ENCODE measurements around the gene PTPN7.
"Not testable (repeated sequence)": the region's sequence is repeated elsewhere in the genome, so short reads cannot be mapped to it uniquely, and the experiment has no call there.

PTPN7 gene

DNA sequence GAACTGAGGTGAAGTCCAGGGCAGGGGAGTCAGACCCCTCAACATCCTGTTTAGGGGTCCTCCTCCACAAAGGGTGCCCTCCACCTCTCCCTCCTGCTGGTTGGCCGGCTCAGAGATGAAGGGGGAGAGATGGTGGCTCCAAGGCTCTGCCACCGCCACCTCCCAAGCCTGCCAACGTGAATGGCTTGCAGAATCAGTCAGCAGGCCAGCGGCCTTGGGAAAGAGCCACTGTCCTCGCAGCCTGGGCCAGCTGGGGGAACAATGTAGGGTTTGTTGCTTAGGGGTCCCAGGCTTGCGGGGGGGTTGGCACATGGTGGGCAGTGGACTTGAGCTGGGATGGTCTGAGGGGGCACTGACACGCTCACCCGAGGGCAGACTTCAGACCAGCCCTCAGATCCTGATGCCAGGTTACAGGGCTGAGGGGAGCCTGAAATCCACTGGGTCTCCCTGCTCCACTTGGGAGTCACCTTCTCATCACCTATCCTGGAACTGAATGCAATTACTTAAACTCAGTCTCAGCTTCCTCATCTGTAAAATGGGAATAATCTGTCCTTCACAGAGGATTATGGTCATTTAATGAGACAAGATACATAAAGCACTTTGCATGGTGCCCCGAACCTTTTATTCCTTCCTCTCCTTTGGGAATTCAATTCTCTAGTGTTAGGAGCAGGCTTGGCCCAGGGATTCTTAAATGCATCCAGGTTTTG lies 29.4 kb downstream of the PTPN7 start:
- no peak for DNase-seq (ENCODE audit: low read depth, low spot score)

DNA sequence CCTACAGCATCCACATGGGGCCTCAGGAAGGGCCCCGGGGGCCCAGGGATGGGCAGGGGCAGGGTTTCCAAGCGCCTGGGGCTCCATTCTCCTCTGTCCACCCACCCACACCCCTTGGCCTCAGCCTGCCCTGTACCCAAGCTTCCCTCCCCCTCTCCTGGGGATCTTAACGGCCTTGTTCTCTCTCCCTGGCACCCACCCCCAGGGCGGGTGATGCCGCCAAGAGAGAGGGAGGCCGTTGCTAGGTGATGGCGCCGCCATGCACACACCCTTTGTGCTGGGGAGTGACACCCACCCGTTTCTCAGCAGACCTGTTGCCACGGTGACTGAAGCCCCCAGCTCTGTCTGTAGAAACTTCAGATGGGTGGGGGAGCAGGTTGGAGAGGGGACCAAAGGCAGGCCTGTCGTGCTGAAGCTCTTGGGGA lies 30.1 kb downstream of the PTPN7 start:
- no peak for DNase-seq (ENCODE audit: low read depth, low spot score)

DNA sequence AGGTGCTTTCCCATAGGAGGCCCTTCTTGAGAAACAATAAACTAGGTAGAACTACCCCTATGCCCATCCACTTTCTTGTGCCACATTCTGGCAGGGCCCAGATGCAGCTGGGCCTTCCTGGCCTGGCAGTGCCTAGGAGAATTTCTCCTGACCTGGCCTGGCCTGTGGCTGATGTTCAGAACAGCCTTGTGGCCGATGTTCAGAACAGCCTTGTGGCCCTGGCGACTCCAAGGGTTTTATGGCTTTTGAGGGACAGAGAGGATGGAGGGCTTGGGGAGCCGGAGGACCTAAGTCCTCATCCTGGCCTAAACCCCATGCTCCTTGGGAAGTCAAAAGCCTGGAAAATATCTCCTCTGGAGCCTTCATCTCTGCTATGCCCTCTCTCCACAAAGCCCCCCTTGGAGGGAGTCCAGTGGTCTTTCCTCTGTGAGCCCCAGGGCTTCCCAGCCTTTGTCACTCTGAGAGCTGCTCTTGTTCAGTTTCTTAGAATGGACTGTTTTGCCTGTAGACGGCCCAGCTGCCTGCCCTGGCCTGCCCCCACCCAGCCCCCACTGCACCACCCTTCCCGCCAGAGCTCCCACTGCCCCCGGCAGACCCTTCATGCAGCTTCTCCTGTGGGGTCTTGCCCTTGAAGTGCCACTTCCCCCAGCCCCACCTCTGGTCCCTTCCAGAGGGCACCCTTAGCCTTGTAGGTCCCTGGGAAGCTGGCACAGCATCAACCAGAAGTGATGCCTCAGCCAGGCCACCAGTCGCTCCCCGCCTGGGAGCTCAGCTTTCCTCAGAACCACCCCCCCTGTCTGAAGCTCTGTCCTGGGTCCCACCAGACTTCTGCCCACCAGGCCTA lies 30.7 kb downstream of the PTPN7 start:
- no peak for DNase-seq (ENCODE audit: low read depth, low spot score)

DNA sequence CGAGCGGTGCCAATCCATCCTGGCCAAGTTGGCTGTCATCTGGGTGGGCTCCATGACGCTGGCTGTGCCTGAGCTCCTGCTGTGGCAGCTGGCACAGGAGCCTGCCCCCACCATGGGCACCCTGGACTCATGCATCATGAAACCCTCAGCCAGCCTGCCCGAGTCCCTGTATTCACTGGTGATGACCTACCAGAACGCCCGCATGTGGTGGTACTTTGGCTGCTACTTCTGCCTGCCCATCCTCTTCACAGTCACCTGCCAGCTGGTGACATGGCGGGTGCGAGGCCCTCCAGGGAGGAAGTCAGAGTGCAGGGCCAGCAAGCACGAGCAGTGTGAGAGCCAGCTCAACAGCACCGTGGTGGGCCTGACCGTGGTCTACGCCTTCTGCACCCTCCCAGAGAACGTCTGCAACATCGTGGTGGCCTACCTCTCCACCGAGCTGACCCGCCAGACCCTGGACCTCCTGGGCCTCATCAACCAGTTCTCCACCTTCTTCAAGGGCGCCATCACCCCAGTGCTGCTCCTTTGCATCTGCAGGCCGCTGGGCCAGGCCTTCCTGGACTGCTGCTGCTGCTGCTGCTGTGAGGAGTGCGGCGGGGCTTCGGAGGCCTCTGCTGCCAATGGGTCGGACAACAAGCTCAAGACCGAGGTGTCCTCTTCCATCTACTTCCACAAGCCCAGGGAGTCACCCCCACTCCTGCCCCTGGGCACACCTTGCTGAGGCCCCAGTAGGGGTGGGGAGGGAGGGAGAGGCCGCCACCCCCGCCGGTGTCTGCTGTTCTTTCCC lies 32.4 kb downstream of the PTPN7 start:
- DNase-seq (ENCODE audit: low read depth, low spot score), result no peak

DNA sequence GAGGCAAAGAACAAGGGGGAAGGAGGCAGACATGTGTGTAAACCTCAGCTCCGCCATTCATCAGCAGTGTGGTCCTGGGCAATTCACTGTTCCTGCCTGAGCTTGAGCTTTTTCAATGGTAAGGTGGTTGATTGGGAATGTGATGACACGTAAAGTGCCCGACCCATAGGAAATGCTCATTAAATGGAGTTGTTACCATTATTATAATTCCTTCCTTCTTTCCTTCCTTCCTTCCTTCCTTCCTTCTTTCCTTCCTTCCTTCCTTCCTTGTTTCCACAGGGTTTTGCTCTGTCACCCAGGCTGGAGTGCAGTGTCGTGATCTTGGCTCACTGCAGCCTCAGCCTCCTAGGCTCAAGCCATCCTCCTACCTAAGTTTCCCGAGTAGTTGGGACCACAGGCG lies 33.3 kb downstream of the PTPN7 start:
- no peak for DNase-seq (ENCODE audit: low read depth, low spot score)

DNA sequence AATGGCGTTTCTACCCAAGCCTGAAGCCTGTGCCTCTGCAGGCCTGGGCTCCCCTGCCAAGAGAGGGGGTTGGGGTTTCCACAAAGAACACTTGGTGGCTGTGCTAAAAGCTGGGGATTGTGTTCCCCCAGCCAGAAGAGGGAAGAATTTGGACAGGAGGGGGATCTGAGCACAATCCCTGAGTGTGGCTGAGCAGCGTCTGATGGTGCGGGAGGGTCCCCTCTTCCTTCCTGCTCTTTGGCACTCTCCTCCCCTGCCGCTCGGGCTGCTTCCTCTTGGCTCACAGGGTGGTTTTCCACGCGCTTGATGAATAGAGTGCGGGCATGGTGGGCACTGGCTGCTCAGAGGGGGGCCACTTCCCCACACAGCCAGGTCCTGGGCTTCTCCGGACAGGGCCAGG lies 34.0 kb downstream of the PTPN7 start:
- no peak for DNase-seq (ENCODE audit: low read depth, low spot score)

DNA sequence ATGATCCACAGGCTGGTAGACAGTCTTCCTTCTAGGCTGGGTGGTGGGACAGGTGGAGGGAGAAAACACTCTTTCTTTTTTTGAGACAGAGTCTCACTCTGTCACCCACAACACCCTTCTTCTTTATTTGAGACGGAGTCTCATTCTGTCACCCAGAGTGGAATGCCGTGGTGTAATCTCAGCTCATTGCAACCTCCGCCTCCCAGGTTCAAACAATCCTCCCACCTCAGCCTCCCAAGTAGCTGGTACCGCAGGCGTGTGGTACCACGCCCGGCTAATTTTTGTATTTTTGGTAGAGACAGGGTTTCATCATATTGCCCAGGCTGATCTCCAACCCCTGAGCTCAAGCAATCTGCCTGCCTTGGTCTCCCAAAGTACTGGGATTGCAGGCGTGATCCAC lies 34.8 kb downstream of the PTPN7 start:
- DNase-seq (ENCODE audit: low read depth, low spot score), result no peak

DNA sequence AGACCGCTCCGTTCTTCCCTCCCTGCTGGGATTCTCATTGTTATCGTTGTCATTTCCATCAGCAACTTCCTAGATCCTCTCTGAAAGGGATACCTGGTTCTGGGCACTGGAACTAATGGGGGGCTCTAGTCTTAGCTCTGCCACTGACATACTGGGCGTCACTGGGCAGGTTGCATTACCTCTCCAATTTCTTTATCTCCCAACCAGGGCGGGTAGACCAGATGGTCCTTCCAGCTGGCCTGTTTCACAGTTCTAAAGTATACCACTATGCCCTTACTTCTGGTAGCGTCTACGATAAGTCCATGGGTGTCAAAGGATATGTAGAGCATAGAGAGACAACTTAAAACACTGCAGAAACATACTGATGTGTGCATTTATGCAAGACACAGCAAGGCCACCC lies 36.3 kb downstream of the PTPN7 start:
- no peak for DNase-seq (ENCODE audit: low read depth, low spot score)

DNA sequence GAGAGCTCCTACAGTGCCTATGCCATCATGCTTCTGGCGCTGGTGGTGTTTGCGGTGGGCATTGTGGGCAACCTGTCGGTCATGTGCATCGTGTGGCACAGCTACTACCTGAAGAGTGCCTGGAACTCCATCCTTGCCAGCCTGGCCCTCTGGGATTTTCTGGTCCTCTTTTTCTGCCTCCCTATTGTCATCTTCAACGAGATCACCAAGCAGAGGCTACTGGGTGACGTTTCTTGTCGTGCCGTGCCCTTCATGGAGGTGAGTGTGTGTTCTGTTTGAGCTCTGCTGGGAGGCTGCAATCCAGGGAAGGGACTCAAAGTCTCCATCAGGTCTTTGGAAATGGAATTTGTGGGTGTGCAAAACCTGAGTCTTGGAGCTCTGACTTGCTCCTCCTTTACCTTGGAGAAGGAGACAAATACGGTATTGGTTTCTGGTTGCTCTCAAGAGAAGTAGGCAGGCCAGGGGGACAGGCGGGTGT lies 37.0 kb downstream of the PTPN7 start:
- no peak for DNase-seq (ENCODE audit: low read depth, low spot score)

DNA sequence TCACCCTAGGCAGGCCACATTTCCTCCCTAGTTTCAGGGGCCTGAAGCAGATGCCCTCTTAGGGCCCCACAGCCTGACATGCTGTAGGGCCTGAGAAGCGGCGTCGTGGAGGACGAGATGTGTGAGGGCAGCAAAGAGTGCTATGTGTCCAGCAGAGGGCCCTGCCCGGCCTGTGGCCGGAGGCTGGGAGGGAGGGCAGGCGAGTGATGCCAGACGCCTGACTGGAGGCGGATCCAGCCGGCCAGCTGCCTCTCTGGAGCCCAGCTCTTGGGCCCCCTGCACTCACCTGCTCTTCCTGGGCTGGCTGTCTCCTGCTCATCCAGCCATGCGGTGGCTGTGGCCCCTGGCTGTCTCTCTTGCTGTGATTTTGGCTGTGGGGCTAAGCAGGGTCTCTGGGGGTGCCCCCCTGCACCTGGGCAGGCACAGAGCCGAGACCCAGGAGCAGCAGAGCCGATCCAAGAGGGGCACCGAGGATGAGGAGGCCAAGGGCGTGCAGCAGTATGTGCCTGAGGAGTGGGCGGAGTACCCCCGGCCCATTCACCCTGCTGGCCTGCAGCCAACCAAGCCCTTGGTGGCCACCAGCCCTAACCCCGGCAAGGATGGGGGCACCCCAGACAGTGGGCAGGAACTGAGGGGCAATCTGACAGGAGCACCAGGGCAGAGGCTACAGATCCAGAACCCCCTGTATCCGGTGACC lies 37.6 kb downstream of the PTPN7 start, which contains the start of gene GPR37L1:
Gene GPR37L1, plus strand, starts transcription at position 279 of the 697 bp plus-strand sequence. Its CDS starts 47 bp downstream, at position 326.
- no peak for DNase-seq (ENCODE audit: low read depth, low spot score)

DNA sequence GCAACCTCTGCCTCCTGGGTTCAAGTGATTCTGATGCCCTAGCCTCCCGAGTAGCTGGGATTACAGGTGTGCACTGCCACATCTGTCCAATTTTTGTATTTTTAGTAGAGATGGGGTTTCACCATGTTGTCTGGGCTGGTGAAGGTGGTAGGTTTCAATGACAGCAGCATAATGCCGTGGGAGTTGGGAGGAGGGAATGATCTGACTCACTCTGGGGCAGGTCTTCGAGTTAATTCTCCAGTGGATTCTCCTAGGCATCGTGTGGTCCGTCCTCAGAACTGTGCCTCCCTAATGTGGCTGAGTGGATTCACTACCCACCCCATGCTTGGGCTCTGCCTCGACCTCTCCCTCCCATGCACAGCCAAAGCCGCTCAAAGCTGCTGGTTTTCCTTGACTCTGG lies 39.4 kb downstream of the PTPN7 start:
- no peak for DNase-seq (ENCODE audit: low read depth, low spot score)

DNA sequence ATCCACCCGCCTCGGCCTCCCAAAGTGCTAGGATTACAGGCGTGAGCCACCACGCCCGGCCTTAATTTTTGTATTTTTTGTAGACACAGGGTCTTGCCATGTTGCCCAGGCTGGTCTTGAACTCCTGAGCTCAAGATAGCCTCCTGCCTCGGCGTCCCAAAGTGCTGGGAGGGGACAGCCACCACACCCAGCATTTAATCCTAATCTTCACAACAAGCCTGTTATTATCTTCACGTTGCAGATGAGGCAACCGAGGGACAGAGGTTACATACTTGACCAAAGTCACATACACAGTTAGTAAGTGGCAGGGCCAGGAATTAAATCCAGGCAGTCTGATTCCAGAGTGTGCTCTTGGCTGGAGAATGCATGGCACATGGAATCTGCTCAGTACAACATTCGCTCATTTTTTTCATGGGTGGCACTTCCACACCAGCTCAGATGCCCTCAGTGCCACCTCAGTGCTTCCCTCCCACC lies 42.5 kb downstream of the PTPN7 start:
- no peak for DNase-seq (ENCODE audit: low read depth, low spot score)

DNA sequence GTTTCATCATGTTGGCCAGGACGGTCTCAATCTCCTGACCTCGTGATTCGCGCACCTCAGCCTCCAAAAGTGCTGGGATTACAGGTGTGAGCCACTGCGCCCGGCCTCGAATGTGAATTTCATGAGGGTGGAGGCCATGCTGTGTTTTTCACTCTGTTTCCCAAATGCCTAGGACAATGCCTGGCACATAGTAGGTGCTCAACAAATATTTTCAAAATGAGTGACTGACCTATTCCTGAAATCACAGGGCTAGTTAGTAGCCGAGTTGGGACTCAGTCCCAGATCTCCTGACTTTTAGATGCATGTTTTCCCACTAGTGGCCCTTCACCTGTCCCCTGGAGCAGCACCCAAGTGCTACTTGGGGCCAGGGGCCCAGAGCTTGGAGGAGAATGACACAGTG lies 44.1 kb downstream of the PTPN7 start:
- no peak for DNase-seq (ENCODE audit: low read depth, low spot score)

DNA sequence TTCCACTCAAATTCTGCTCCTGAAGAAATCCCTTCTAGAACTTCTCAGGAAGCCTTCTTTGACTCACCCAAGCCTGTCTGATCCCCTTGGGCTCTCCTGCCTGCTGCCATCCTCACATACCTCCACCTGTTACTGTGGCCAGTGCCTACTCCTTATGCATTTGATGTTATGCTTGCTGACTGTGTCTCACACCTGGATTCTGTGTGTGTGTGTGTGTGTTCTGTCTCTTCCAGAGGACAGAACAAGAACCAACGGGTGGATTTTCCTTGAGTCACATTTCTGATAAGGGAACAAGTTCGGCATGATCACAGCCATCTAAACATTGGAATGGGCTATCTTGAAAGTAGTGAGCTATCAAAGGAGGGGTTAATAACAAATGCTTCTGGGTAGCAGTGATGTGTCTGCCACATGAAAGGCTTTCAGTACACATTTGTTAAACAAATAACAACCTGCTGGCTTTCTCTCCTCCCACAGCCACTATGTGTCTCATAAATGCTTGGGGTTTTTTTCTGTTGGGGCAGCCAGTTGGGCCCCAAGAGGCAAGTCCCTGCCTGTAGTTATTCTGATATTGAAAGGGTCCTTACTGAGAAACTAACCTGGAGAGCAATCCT lies 46.6 kb downstream of the PTPN7 start:
- no peak for DNase-seq (ENCODE audit: low read depth, low spot score)

DNA sequence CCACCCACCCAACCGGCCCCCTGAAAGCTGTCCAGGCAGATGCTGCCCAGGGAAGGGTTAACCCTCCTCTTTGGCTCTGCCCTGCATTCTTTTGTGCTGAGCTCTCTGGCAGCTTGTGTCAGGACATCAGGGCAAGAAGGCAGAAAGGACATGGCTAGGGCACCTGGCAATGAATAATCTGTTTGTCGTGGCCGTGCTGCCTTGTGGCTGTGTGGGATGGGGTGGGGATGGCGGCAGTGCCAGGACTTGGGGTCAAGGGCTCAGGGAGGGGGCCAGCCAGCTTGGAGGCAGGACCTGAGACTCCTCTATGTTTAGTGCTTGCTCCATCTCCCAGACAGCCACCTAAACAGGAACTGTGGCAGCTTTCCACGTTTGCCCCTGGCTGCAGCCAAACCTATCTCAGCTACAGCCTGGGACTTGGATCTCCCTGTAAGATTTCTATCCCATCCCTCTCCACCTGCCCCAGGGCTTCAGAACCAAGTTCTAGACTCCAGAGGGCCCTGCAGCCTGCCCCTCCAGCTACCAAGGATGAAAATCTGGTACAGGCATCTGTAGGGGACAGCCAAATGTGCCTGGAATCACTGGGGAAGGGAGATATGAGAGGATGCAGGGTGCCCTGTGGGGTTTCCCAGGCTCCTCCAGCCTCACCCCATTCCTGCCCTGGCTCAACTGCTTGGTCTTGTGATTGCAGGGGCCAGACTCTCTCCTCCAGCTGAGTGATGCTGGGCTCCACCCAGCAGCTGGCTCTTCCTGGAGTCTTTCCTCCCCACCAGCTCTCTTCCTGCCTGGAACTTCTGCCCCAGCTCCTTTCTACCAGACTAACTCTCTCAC lies 47.3 kb downstream of the PTPN7 start:
- no peak for DNase-seq (ENCODE audit: low read depth, low spot score)

DNA sequence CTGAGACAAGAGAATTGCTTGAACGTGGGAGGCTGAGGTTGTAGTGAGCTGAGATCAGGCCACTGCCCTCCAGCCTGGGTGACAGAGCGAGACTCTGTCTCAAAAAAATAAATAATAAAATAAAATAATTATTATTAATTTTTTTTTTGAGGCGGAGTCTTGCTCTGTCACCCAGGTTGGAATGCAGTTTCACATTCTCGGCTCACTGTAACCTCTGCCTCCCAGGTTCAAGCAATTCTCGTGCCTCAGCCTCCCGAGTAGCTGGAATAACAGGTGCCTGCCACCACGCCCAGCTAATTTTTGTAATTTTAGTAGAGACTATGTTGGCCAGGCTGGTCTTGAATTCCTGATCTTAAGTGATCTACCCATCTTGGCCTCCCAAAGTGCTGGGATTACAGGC lies 48.8 kb downstream of the PTPN7 start:
- DNase-seq (ENCODE audit: low read depth, low spot score), result not testable (repeated sequence)

DNA sequence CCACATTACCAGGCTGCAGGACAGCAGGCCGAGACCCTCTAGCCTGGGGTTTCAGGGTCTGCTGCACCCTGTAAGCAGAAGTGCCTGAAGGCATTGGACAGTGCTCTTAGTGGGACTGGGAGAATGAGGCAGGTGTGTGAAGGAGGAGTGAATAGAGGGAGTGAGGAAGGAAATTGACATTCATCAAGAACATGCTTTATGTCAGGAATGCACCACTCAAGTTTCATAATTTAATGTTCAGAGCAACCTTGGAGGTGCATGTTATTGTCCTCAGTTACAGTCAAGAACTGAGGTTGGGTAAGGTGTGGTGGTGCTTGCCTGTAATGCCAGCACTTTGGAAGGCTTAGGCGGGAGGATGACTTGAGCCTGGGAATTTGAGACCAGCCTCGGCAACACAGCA lies 49.4 kb downstream of the PTPN7 start:
- DNase-seq (ENCODE audit: low read depth, low spot score), result no peak

DNA sequence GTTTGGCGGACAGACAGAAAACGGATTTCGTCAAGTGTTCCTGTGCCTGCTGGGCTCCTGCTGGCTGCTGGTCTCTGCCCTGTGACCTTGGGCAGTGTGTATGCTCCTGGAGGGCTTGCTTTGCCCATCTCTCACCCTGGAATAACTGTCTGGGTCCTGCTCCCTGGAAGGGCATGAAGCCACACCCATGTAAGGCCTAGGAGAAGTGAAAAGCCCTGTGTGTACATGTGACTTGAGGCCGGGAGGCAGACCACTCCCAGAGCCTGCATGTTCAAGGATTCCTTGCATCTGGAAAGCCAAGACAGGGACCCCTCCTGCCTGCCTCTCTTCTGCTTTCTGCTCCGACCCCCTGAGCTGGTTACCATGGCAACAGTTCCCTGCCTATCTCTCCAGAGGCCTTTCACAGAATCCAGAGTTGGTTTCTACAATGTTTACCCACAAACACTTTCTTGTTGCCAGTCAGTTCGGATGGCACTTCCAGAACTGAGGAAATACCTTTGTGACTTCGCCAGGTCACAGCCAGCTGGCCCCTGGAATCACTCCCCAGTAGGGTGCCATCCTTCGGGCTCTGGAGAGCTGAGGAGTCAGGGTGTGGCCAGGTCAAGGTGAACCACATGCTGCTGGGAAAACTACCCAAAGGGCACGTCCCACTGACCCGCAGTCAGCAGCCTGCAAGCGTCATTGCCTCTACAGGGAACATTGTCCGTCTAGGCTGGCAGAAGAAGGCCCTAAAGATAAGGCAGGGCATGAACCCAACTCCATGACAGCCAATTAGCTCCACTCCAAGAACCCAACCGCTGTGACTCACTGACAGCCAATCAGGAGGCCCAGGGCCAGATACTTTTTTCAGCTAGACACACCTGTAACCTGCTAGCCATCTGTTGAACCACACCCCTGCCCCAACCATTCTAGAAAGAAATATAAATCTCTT lies 52.3 kb downstream of the PTPN7 start:
- no peak for DNase-seq (ENCODE audit: low read depth, low spot score)

DNA sequence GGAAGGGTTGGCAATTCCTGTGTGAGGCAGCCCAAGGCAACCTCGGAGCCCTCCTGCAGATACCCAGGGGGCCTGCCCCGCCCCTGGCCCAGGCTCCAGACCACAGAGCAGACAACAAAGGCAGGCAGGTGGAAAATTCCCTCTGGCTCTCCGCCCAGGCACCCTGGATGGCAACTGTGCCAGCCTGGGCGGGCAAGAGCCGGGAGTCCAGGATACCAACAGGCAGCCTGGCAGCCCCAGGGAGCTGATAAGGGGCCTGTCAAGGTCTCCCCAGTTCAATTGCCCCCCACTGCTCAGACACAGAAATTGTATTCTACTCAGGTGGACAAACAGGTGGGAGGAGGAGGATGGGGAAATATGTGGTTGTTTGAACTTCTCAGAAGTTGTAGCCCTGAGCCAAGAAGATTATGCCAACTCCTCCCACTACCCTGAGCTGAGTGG lies 53.1 kb downstream of the PTPN7 start:
- no peak for DNase-seq (ENCODE audit: low read depth, low spot score)

All from iPS DF 19.7 (cell line).